Stimulated activated CD8-positive, alpha-beta memory T cell treated with anti-CD3 and anti-CD28 coated beads, Interleukin-7, amount 100 ng/mL, for 4 hours (primary cell): ENCODE results near the gene NBEAL2.
"Not testable (repeated sequence)": the region's sequence is repeated elsewhere in the genome, so short reads cannot be mapped to it uniquely, and the experiment has no call there.

Source experiments
- DNase-seq, 2 donors: peaks; one replicate each; pipeline ENCODE4 v3.0.0-alpha.2; 2020; ENCODE audit warnings: low read depth in 2 of 2

The NBEAL2 gene

GRCh38 chr3:46964038-46964590, 15.4 kb upstream of the NBEAL2 start:
- not testable (repeated sequence) for DNase-seq

DNA sequence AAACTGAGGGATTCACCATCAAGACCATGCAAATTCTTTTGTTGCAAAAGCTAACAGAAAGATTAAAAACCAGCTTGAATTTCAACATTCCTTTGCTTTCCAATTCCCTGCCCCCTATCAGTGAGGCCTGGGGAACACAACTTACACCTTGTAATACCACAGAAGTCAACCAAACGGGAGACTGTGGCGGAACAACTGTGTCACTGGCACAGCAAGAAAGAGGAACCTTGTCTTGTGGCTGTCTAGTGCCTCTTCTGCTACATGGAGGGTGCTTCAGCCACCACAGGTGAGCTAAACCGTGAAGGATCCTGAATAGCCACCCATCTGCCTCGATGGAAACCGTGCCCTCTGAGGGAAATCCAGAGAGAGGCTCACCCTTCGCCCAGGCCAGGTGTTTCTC, 14.3 kb upstream of the NBEAL2 start:
- DNase-seq: no peak

GRCh38 chr3:46966811-46967210, 12.7 kb upstream of the NBEAL2 start:
- DNase-seq: no peak

- DNase-seq: no peak
These were observed 10.6 kb upstream of the NBEAL2 start for GRCh38 chr3:46968783-46969428.

DNA sequence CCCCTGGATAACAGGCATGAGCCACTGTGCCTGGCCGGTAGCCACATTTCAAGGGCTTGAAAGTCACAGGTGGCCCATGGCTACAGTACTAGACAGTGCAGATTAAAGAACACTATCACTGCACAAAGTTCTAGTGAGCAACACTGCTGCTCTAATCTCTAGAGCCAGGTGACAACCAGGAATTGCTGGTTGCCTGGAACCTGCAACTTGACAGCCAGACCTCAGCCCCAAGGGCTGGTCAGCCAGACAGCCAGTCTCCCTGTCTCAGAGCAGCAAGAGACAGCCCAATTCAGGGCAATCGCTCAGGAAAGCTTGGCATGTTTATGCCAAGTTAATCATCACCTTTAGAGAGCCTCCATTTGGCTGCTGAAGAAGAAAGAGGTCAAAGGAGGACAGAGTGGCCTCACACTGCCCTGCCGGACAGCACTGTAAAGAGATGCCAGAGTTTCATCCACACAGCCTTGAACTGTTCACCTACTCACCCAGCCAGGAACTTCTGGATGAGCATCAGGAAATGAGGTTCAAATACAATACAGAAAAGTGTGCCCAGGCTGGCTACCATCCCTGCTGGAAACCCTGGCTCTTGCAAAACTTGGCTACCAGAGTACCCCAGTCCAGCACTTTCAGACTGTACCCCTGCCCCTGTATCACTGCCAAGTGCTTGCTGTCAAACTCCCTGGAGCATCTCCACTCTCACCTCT, 8.9 kb upstream of the NBEAL2 start:
- DNase-seq: no peak

DNA sequence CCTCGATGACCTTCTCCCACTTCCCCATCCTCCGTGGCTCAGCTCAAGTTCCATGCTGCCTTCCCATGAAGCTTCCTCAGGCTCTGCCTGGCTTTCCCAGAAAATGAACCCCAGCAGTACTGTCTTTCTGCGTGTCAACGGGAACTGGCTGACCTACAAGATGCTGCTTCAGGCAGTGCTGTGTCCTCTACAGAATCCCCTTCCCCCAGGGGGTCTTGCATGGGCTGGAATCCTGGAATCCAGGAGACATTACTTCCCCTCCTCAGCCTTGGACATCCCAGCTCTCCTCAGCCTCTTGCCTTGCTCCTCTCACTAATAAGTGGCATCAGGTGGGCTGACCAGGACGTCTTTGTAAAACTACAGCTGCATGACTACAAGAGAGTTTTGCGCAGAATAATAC, 8.3 kb upstream of the NBEAL2 start:
- DNase-seq: no peak

DNA sequence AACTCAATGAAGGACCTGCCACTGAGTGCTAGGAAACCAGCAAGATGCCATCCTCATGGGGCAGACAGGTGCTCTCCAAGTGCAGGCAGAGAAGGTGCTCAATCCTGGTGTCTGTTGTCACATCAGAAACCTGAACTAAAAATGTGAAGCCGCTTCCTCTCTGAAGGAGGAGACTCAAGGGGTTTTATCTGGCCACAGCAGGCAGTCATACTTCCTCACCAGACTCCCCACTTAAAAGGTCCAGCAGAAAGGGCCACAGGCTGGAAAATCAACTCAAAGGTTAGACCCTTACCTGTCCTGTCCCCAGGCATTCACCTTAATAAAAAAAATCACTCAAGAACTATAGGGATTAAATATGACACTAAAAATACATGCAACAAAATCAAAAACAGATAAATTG, 7.7 kb upstream of the NBEAL2 start:
- DNase-seq: no peak

DNA sequence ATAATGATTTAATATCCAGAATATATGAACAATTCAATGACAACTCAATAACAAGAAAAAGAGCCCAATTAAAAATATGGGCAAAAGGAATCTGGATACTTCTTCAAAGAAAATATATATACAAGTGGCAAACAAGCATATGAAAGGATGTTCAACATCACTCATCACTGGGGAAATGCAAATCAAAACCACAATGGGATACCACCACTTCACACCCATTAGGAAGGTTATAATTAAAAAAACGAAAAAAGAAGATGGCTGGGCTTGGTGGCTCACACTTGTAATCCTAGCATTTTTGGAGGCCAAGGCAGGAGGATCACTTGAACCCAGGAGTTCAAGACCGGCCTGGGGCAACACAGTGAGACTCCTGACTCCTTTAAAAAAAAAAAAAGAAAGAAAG, 7.1 kb upstream of the NBEAL2 start:
- DNase-seq: no peak

DNA sequence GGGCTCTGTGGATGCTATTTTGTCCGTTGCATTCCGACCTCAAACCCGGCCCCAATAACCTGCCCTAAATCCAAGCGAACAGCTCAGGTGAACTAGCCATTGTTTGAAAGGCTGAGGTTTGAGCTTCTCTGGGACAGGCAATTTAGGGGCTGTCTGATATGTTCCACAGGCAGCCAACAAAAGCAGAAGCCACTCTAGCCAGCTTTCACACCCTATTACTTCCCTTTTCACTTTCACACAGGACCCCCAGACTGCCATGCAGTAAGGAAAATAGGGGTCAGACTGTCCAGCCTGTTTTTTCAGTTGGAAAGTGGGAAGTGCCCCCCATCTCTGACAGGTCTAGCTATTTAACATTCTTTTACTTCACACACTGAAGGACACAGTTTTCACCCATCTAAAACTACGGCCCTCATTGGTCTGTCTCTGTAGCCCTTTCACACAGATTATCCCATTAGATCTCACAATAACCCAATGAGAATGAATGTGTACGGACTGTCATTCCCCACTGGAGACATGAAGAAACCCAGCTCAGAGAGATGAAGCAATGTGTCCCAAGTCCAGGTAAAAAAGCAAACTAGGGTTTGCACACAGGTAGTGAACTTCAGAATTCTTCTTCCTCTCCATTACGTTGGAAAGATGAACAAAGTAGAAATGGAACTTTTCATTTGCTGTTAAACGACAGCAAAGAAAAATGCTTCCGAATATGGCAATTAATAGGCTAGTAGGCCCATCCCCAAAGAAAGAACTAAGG, 4.9 kb upstream of the NBEAL2 start:
- no peak for DNase-seq

GRCh38 chr3:46976326-46977190, 2.9 kb upstream of the NBEAL2 start, which contains the start of gene CCDC12:
CCDC12 (minus strand) TSS chr3:46976745; CDS start chr3:46976732, 13 bp downstream.
- DNase-seq: peak; percentile 89 to 95

DNA sequence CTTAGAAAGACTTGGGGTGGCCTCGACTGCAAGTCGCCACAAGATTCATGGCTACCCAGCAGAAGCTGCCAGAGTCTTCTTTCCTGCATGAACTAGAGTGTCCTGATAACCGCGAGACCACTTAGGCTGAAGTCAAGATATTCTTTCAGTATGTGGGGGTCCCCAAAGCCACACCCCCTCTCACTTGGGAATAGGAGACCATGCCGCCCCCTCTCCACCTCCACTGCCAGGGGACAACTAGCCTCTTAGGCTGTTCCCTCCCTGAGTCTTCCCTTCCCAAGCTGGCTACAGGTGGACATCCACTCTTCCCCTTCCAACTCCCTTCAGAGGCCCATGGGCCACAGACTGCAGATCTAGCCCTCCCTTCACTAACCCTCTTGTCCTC, 1.7 kb upstream of the NBEAL2 start:
- no peak for DNase-seq

- no peak for DNase-seq
These were observed 1.1 kb upstream of the NBEAL2 start for GRCh38 chr3:46978381-46978780.

DNA sequence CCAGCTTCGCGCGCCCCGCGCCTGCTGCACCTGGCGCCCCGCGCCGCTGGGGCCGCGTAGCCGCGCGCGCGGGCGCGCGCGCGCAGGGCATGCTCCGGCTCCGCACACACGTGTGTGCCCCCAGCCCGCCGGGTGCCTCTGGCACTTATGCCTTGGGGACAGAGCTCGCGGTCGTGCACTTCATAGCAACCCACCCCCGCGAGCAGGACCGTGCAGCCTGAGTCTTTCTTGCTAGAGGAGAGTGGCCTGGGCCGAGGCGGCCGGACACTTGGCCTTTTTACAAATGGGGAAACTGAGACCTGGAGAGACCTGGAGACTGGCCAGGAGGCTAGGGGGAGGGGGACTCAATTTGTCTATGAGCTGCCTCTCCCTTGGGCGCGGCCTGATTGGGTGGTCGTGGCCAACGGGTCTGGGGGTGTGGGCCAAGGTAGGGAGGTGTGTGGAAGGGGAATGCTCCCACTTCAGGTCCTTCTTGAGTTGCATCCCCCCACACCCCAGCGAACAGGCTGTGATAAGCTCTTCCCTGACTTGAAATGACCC, 562 bp downstream of the NBEAL2 start:
- DNase-seq: no peak

DNA sequence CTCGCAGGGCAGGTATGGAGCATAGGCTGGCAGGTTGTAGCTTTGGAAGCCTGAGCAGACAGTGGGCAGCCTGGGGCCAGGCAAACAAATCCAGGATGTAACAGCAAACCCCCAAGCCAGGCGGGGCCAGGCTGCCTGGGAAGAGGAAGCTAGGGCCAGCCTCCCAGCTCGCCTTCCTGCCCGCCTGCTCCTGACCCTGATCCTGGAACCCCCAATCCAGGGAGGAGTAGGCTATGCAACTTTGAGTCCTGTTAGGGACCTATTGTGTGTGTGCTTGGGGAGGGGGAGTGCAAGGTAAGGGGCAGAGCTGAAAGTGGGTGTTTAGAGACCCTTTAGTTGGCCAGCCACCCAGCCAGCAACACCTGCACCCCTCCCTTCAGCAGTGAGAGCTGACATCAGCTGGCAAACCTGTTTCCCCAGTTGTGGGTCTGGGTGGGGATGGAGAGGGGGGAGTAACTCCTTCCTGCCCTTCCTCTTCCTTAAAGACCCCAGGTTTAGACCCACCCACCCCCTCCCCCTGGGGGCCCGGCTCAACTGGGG, 2.5 kb downstream of the NBEAL2 start:
- no peak for DNase-seq

DNA sequence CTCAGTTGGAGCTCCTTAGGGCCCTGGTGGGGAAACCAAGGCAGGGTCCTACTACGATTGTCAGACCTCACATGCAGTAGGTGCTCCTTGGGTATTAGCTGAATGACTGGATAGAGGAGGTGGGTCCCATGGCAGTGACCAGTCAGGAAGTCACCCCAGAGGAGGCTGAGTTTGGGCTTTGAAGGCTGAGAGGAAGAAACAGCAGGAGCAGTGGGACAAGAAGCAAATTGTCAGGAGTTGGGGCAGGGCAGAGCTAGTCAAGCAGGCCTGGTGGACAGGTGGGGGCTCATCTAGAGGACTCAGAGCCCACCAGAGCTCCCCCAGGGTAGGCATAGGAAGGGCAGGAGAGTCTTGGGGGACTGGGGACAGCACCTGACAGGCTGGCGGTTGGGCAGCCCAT, 3.1 kb downstream of the NBEAL2 start:
- DNase-seq: no peak

- DNase-seq: no peak
These were observed 5.4 kb downstream of the NBEAL2 start for GRCh38 chr3:46984591-46985459.

- no peak for DNase-seq
These were observed 6.1 kb downstream of the NBEAL2 start for GRCh38 chr3:46985588-46985987.

GRCh38 chr3:46986055-46986730, 6.7 kb downstream of the NBEAL2 start:
- DNase-seq: no peak

- no peak for DNase-seq
These were observed 7.4 kb downstream of the NBEAL2 start for GRCh38 chr3:46986782-46987310.
